A549 (cell line): ENCODE data around the gene CEBPZ. TPM values are rescaled to one million over a fixed set of nuclear protein-coding genes. Genes with fewer than 3 reads are reported as not detected.
"Not testable (repeated sequence)": the region's sequence is repeated elsewhere in the genome, so short reads cannot be mapped to it uniquely, and the experiment has no call there.

Source experiments
- ATAC-seq, 2 experiments: fragments of 200-7000 bp in 1 of 2; fragments of >200 bp in 1 of 2; cut with Nextera tagmentation in 1 of 2; cut with Tn5 transposase in 1 of 2; 3 replicates each; pipeline versions ENCODE4 v1.8.0 to v1.9.1; 2018 to 2020; ENCODE audit warnings: mild to moderate bottlenecking in 1 of 2, moderate library complexity in 1 of 2
- CTCF ChIA-PET: fragments of 300-600 bp; sonication (Branson Sonifier 250); formaldehyde crosslinking; extraction: SDS; loops from one replicate; lab custom pipeline; 2021; ENCODE audit warnings: antibody characterized with exemption, inconsistent platforms; lab: Yijun Ruan, JAX
- POLR2A ChIA-PET: fragments of 350-600 bp; formaldehyde crosslinking; extraction: SDS; loops from one replicate; lab custom pipeline; 2021; ENCODE audit warnings: antibody characterized with exemption, inconsistent platforms; lab: Yijun Ruan, JAX
- DNase-seq, 2 experiments: peaks; one replicate each; pipeline versions ENCODE4 v3.0.0 to v3.0.0-alpha.2; 2011 to 2016; ENCODE audit warnings: low read depth in 1 of 2, low spot score in 1 of 2
- FAIRE-seq: peaks from 2 replicates; lab custom pipeline; 2011; peaks lifted over from hg19 to GRCh38; lab: Jason Lieb, UNC
- H3K27ac ChIP-seq, 2 experiments: fragments of >200 bp; sonication (Bioruptor Twin); formaldehyde crosslinking; 3 replicates each; pipeline ENCODE4 v1.5.1; 2016 to 2017
- H3K4me1 ChIP-seq: fragments of >200 bp; sonication (Bioruptor Twin); formaldehyde crosslinking; 3 replicates; pipeline ENCODE4 v1.6.1; 2016
- H3K4me2 ChIP-seq: fragments of >200 bp; sonication (Bioruptor Twin); formaldehyde crosslinking; 3 replicates; pipeline ENCODE4 v1.6.1; 2016
- H3K4me3 ChIP-seq: fragments of >200 bp; sonication (Bioruptor Twin); formaldehyde crosslinking; 3 replicates; pipeline ENCODE4 v1.5.1; 2016
- H3K9me3 ChIP-seq: fragments of >200 bp; sonication (Bioruptor Twin); formaldehyde crosslinking; 3 replicates; pipeline ENCODE4 v1.6.1; 2016
- CHD2 ChIP-seq: fragments of 150-350 bp; IDR thresholded peaks from 2 replicates; pipeline ENCODE4 v1.6.1; 2014; ENCODE audit warnings: low read length; ENCODE audit not compliant: partially characterized antibody
- CHD4 ChIP-seq: fragments of 200-600 bp; sonication (generic); IDR thresholded peaks from 2 replicates; pipeline ENCODE4 v1.6.1; 2016; ENCODE audit warnings: antibody characterized with exemption, mild to moderate bottlenecking, borderline replicate concordance
- E2F6 ChIP-seq: IDR thresholded peaks from 2 replicates; pipeline ENCODE4 v1.6.1; 2012; ENCODE audit warnings: low read depth, borderline replicate concordance
- EHMT2 ChIP-seq: fragments of 200-600 bp; sonication (generic); IDR thresholded peaks from 2 replicates; pipeline ENCODE4 v1.6.1; 2016; ENCODE audit warnings: antibody characterized with exemption, low read depth, mild to moderate bottlenecking, moderate library complexity
- ELK1 ChIP-seq: fragments of 150-350 bp; IDR thresholded peaks from 2 replicates; pipeline ENCODE4 v1.6.1; 2014; ENCODE audit warnings: low read depth, mild to moderate bottlenecking, low read length
- GATA3 ChIP-seq: IDR thresholded peaks from 2 replicates; pipeline ENCODE4 v1.6.1; 2012; ENCODE audit warnings: borderline replicate concordance
- HEYL ChIP-seq: fragments of 250-450 bp; sonication (Bioruptor Pico); IDR thresholded peaks from 2 replicates; pipeline ENCODE4 v1.8.0; 2021; ENCODE audit warnings: mild to moderate bottlenecking, moderate library complexity
- HOXB5 ChIP-seq: fragments of 250-450 bp; sonication (Bioruptor Pico); IDR thresholded peaks from 2 replicates; pipeline ENCODE4 v1.5.0; 2020; ENCODE audit warnings: mild to moderate bottlenecking, moderate library complexity
- KDM5A ChIP-seq: fragments of 200-600 bp; sonication (generic); IDR thresholded peaks from 2 replicates; pipeline ENCODE4 v1.6.1; 2016; ENCODE audit warnings: antibody characterized with exemption, mild to moderate bottlenecking
- MAFK ChIP-seq: fragments of 450-650 bp; IDR thresholded peaks from 2 replicates; pipeline ENCODE4 v1.6.1; 2014; ENCODE audit not compliant: partially characterized antibody
- MAX ChIP-seq: IDR thresholded peaks from 2 replicates; pipeline ENCODE4 v1.6.1; 2012
- MYC ChIP-seq: IDR thresholded peaks from 2 replicates; pipeline ENCODE4 v1.6.1; 2012; ENCODE audit warnings: mild to moderate bottlenecking, inconsistent platforms, low read length, improper control_type of control experiment, borderline replicate concordance
- PBX3 ChIP-seq: IDR thresholded peaks from 2 replicates; pipeline ENCODE4 v1.6.1; 2012
- RAD21 ChIP-seq, 2 experiments: fragments of >200 bp in 1 of 2; sonication (Bioruptor Twin) in 1 of 2; formaldehyde crosslinking in 1 of 2; IDR thresholded peaks in 1 of 2; conservative IDR thresholded peaks in 1 of 2; 2 replicates in 1 of 2; 3 replicates in 1 of 2; pipeline ENCODE4 v1.6.1; 2012 to 2018; ENCODE audit warnings: inconsistent platforms in 1 of 2
- SREBF2 ChIP-seq: fragments of 450-650 bp; IDR thresholded peaks from 2 replicates; pipeline ENCODE4 v1.6.1; 2014; ENCODE audit warnings: mild to moderate bottlenecking, moderate library complexity
- TP53 ChIP-seq: fragments of 250-450 bp; sonication (Bioruptor Pico); IDR thresholded peaks from 2 replicates; pipeline ENCODE4 v1.5.0; 2021; ENCODE audit warnings: mild to moderate bottlenecking, moderate library complexity
- ZC3H11A ChIP-seq: fragments of 450-650 bp; IDR thresholded peaks from 2 replicates; pipeline ENCODE4 v1.6.1; 2014; ENCODE audit warnings: antibody characterized with exemption, mild to moderate bottlenecking
- WGBS: methylation state at CpG from one replicate; pipeline ENCODE4 v1.1.6; 2017; ENCODE audit errors: missing lambda C conversion rate; 5-methylcytosine and 5-hydroxymethylcytosine counted together
- polyA plus RNA-seq, 4 experiments: library from polyadenylated mRNA; depleted of rRNA in 3 of 4; stranded (reverse); fragments of >200 nt; fragmentation: RNase III in 1 of 4; extraction: RNeasy Plus Mini Kit Qiagen cat#74134 plus additional on column Dnase treatment in 1 of 4; gene quantifications; 2 replicates in 3 of 4; 3 replicates in 1 of 4; pipeline ENCODE4 v1.2.3, GENCODE V29; 2011 to 2017

Gene CEBPZ
- polyA plus RNA-seq, 2 of the 4 experiments (the other 2 are of a cell fraction) = 70.9 to 71.5 TPM

GRCh38 chr2:37195862-37196319, 35.5 kb downstream of the CEBPZ start:
- H3K27ac ChIP-seq = peak overlapping the region; percentile 81 to 91
- ChIA-PET POLR2A (interaction anchor here (1.0 to 1.2 kb wide), 2 partner anchors 38 to 39 kb away, joined by 4 to 5 read pairs; partner anchors contain the start of gene EIF2AK2), CTCF (interaction anchor here (0.7 to 2.5 kb wide), 3 partner anchors 11 to 38 kb away, joined by 3 to 8 read pairs (median 7); no protein-coding TSS in a partner anchor)
- not testable (repeated sequence) for DNase-seq, FAIRE-seq, H3K9me3 ChIP-seq
- peak in 1 of 2 experiments; percentile 17; a peak in 1 of 6 replicates for ATAC-seq
- peak overlapping the region; percentile 70 for H3K4me3 ChIP-seq
- WGBS = 73% methylated on average over 20 of the region's 20 CpGs
- peak; percentile 67; the same call in 1 of the 2 replicates for TF ChIP-seq CHD4
- peak overlapping the region; percentile 99 for H3K4me2 ChIP-seq
- peaks cover 12% of the 10 kb centered on the region for H3K4me1 ChIP-seq

GRCh38 chr2:37192551-37192950, 38.8 kb downstream of the CEBPZ start:
- ChIA-PET CTCF (no interaction called here), POLR2A (no interaction called here)
- Histone ChIP-seq H3K4me3 (no peak overlapping the region), H3K4me1 (peaks cover 23% of the 10 kb centered on the region), H3K9me3 (no peaks in the 10 kb centered on the region), H3K4me2 (no peak overlapping the region), H3K27ac (no peak overlapping the region)
- no peak for FAIRE-seq
- WGBS = 93% methylated on average over 1 of the region's 1 CpG
- TF ChIP-seq MAFK = no peak
- TF ChIP-seq PBX3 = no peak
- TF ChIP-seq CHD2 = no peak
- no peak for TF ChIP-seq GATA3
- no peak for TF ChIP-seq MAX
- TF ChIP-seq RAD21 (conservative IDR thresholded peaks at IDR 0.05 in 1 of 2, IDR thresholded peaks at IDR 0.05 in 1 of 2) = no peak
- TF ChIP-seq E2F6 = no peak
- TF ChIP-seq EHMT2 = no peak
- TF ChIP-seq SREBF2 = no peak
- no peak for TF ChIP-seq HEYL (CRISPR knock-in tag)
- no peak for TF ChIP-seq ZC3H11A
- no peak for ATAC-seq
- DNase-seq = no peak

- TF ChIP-seq PBX3 = no peak
- no peak for TF ChIP-seq MAFK
- TF ChIP-seq KDM5A = no peak
- no peak for TF ChIP-seq HOXB5 (CRISPR knock-in tag)
- TF ChIP-seq TP53 (CRISPR knock-in tag) = no peak
- TF ChIP-seq SREBF2 = no peak
- no peak for TF ChIP-seq MYC
- TF ChIP-seq RAD21 (conservative IDR thresholded peaks at IDR 0.05 in 1 of 2, IDR thresholded peaks at IDR 0.05 in 1 of 2) = no peak
- TF ChIP-seq ELK1 = no peak
- ATAC-seq (no peak), FAIRE-seq (no peak), DNase-seq (no peak)
- no peaks in the 10 kb centered on the region for H3K9me3 ChIP-seq
- ChIA-PET CTCF (interaction anchor here (0.8 to 4.4 kb wide), 3 partner anchors 15 to 29 kb away, joined by 3 to 25 read pairs (median 3); no protein-coding TSS in a partner anchor), POLR2A (interaction anchor here (0.7 kb wide), 1 partner anchor 13 kb away, joined by 3 read pairs; no protein-coding TSS in a partner anchor)
- no peak overlapping the region for H3K4me3 ChIP-seq
- H3K4me2 ChIP-seq = no peak overlapping the region
- peak overlapping the region in 1 of 2 experiments; percentile 7; a peak in 1 of 6 replicates for H3K27ac ChIP-seq
- whole genome bisulfite sequencing = 79% methylated on average over 6 of the region's 6 CpGs
- H3K4me1 ChIP-seq = peaks cover 18% of the 10 kb centered on the region
Observed at GRCh38 chr2:37191747-37192146, 39.6 kb downstream of the CEBPZ start.
